ENCODE results near the gene NFKB1. TPM values are rescaled to one million over a fixed set of nuclear protein-coding genes. Genes with fewer than 3 reads are reported as not detected.

The NFKB1 gene
- total RNA-seq, 1 experiment from 2014 or later = 26.0 TPM

DNA sequence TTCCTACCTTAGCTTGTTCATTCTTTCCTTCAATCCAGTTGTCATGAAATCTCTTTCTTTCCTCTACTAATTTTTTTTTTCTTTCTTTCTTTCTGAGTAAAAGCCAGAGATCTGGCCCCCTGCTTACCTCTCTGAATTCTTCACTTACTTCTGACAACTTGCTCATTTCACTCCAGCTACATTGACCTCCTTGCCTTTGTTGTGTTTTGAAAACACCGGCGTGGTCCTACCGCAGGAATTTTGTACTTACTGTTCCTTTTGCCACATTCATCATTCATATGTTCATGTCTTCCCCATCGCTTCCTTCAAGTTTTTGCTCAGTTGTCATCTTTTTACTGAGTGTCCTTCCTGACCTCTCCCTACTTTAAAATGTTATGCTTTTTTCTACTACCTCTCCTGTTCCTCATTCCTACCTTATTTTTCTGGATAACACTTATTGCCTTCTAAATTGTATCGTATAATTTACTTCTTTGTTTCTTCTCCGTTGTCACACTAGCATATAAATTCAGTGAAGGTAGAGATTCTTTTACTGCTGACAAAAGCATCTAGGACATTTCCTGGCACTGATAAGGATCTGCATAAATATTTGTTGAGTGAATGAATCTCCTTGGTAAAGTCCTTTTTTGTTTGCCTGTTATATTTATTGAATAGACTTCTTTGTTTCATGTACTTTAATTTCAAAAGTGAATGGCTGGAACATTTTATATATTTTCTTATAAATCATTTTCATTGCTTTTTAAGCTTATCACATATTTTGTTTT lies 74.4 kb downstream of the NFKB1 start:
- DNase-seq (ENCODE audit: low read depth, low spot score) = peak; percentile 5
- in situ Hi-C loops (cut with HindIII; ENCODE audit: low pct_unique_long_range_greater_than_20kb, low sequenced_read_pairs) = no loop called here

DNA sequence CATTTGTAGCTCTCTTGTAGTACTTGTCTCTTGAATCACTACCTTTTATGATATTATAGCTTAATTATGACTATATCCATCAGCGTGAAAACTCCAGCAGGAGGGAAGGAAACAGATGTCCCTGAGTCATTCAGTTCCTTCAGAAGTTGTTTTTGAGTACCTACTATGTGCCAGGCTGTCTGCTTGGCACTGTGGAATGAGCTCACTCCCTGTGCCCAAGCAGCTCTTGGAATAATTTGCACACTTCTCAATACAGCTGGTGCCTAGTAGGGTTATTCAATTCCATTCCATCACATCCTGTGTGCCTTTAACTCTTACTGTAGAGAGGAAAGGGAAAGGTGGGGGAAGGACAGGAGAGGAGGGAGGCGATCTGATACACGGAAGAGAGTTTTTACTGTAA lies 77.1 kb downstream of the NFKB1 start:
- in situ Hi-C loops (cut with HindIII; ENCODE audit: low pct_unique_long_range_greater_than_20kb, low sequenced_read_pairs) = no loop called here
- DNase-seq (ENCODE audit: low read depth, low spot score) = peak; percentile 9

DNA sequence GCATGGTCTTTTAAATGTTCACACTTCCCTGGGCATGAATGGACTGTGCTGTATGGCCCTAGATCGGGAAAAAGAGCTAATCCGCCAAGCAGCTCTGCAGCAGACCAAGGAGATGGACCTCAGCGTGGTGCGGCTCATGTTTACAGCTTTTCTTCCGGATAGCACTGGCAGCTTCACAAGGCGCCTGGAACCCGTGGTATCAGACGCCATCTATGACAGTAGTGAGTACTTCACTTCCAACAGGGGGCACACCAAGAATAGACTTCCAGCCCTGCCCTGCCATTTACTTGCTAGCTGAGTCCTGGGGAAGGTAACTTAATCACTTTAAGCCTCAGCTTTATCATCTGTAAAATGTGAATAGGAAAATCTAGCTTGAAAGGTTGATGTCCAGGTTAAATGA lies 77.7 kb downstream of the NFKB1 start:
- DNase-seq (ENCODE audit: low read depth, low spot score) = peak; percentile 85
- in situ Hi-C loops (cut with HindIII; ENCODE audit: low pct_unique_long_range_greater_than_20kb, low sequenced_read_pairs) = no loop called here

DNA sequence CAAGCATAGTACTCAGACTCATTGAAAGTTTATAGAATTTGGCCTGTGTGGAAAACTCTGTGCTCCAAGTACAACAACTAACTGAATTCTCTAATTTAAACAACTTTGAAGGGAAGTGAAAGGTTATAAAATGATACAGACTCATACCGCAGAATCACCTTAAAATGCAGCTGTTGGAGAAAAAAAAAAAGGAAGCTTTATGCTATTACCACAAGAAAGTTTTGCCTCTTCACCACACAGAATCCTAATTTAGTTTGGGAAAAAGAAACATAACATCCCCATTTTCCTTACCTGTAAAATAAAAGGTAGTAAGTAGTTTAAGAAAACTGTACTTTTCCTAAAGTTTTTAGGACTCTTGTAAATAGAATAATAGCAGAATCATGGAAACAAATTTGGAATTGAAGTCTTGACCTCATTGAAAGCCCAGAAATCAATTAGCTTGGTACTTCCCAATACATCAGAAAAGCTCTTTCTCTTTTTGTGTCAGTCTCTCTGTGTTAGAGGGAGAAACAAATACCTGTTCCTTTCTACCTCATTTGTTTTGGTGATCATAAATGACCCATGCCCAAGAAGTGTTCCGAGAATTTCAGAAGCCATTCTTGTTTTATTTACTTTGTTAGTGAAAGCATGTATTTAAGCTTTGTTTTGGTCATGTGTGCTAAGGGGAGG lies 78.8 kb downstream of the NFKB1 start:
- in situ Hi-C loops (cut with HindIII; ENCODE audit: low pct_unique_long_range_greater_than_20kb, low sequenced_read_pairs) = no loop called here
- no peak for DNase-seq (ENCODE audit: low read depth, low spot score)

DNA sequence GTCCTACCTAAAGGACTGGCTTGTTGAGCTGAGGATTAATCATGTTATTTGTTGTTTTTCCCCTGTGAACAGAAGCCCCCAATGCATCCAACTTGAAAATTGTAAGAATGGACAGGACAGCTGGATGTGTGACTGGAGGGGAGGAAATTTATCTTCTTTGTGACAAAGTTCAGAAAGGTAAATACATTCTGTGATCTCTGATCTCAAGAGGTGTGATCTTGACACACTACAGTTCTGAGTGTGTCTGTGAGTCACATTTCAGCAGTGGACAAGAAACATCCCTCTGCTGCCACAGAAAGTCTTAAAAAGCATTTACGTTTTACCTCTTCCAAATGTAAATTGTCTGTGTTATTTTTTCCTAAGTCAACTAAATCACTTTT lies 79.3 kb downstream of the NFKB1 start:
- no peak for DNase-seq (ENCODE audit: low read depth, low spot score)
- in situ Hi-C loops (cut with HindIII; ENCODE audit: low pct_unique_long_range_greater_than_20kb, low sequenced_read_pairs) = no loop called here

DNA sequence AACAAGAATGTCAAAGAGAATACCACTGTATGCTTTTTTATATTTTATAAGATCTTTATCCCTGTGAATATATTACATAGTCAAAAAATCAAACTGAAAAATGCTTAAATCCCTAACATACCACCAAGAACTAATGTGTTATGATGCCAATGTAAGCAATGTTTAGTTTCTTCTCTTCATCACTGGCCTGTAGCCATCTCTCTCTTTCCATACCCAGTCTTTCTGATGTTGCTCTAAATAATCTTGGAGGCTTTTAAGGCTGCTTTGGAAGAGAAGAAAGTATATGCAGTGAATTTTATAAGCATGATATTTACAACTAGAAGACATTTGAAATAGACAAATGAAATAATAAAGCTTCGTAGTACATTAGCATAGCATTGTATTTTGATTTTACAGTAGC lies 82.9 kb downstream of the NFKB1 start:
- no peak for DNase-seq (ENCODE audit: low read depth, low spot score)
- in situ Hi-C loops (cut with HindIII; ENCODE audit: low pct_unique_long_range_greater_than_20kb, low sequenced_read_pairs) = no loop called here

DNA sequence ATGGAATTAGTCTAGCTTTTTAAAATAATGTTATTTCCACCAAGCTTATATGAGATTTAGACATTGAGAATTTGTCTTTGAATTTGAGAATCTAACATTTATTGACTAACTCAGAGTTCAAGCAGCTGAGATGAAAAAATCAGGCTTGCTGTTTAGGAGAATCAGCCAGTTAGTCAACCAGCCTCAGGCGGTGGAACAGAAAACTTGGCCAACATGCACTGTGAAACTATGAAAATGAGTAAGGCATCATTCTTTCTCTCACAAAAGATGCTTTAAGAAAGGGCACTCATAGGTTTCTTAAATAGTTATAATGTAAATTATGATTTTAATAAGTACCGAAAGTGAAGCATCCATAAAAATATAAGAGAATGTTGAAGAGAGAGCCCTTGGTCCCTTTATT lies 84.2 kb downstream of the NFKB1 start:
- no peak for DNase-seq (ENCODE audit: low read depth, low spot score)
- in situ Hi-C loops (cut with HindIII; ENCODE audit: low pct_unique_long_range_greater_than_20kb, low sequenced_read_pairs) = no loop called here

DNA sequence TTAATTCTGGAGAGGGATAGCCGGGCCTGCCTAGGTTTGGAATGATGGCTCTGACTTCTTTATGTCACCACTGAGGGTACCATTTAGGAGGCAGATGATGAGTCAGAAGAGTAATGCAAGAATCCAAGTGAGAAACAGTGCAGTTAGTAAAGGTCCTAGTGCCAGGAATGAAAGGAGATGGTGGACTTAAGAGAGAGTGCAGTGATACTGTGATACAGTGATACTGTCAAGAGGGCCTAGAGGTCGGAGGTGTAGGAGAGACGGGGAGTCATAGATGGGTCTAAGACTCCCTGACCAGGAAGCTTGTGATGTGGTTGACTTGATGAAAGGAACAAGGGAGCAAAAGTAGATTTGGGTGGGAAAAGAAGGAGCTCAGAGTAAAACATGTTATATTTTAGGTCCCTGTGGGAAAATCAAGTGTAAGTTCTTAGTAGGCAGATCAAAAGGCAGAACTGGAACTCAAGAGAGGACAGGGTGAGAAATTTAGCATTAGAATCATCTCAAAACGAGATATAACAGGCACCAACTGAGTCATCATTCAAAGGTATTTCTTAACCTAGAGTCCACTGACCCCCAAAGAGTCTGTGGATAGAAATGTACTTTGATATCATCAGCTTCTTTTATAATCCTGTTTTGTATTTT lies 85.0 kb downstream of the NFKB1 start:
- in situ Hi-C loops (cut with HindIII; ENCODE audit: low pct_unique_long_range_greater_than_20kb, low sequenced_read_pairs) = no loop called here
- DNase-seq (ENCODE audit: low read depth, low spot score) = no peak

DNA sequence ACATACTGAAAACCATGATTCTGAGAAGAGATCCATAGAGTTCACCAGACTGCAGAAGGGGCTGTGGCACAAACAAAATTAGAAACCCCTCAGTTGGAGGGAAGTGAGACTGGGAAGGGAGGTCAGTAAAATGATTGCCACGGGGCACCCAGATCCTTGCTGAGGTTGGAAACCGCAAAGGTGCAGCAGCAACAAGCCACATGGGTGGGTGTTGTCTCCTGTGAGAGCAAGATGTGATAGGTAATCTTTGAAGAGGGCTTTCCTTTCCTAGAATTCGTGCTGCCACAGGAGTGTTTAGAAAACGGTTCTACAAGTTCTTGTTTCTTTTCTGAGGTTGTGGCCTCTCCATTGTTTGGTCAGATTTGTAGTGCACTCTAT lies 85.5 kb downstream of the NFKB1 start:
- in situ Hi-C loops (cut with HindIII; ENCODE audit: low pct_unique_long_range_greater_than_20kb, low sequenced_read_pairs) = no loop called here
- DNase-seq (ENCODE audit: low read depth, low spot score) = no peak

DNA sequence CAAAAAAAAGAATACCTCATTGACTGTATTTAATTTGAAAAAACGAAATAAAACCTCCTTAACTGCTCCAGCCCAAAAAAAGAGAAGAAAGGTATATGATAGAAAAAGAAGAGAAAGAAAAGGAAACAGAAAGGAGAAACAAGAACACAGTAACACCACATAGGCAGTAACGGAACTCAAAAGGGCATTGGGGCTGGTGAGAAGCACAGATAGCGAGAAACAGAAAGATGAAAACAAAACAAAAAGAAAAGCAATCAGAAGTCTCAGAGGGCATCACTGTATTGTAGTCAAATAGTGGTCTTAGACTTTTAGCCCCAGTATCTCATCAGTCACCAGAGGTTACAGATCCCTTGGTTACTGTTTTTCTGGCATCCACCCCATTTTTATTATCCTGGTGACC lies 88.6 kb downstream of the NFKB1 start:
- DNase-seq (ENCODE audit: low read depth, low spot score) = no peak
- in situ Hi-C loops (cut with HindIII; ENCODE audit: low pct_unique_long_range_greater_than_20kb, low sequenced_read_pairs) = no loop called here

DNA sequence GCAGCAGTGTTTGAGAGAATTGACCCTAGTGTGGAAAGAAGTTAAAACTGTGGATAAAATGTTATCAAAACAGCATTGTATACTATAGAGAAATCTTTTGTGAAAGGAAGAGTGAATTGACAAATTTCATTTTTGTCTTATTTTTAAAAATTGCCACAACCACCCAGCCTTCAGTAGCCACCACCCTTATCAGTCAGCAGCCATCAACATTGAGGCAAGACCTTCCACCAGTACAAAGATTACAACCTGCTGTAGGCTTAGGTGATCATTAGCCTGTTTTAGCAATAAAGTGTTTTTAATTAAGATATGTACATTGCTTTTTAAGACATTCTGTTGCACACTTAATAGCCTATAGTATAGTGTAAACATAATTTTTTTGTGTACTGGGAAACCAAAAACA lies 91.1 kb downstream of the NFKB1 start:
- in situ Hi-C loops (cut with HindIII; ENCODE audit: low pct_unique_long_range_greater_than_20kb, low sequenced_read_pairs) = no loop called here
- no peak for DNase-seq (ENCODE audit: low read depth, low spot score)

DNA sequence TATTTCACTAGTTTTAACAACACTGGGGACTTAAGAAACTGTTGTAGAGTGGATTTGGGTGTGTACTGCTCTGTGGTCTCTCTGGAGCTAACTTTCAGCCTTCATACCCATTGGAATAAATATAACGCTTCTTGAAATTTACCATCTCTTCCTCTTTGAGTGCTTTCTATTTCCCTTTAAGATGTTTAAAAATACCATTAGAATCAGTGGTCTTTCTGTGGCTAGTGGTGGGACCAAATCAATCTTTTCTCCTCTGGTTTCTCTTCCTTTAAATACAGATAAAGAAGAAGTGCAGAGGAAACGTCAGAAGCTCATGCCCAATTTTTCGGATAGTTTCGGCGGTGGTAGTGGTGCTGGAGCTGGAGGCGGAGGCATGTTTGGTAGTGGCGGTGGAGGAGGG lies 92.0 kb downstream of the NFKB1 start:
- in situ Hi-C loops (cut with HindIII; ENCODE audit: low pct_unique_long_range_greater_than_20kb, low sequenced_read_pairs) = no loop called here
- DNase-seq (ENCODE audit: low read depth, low spot score) = no peak

DNA sequence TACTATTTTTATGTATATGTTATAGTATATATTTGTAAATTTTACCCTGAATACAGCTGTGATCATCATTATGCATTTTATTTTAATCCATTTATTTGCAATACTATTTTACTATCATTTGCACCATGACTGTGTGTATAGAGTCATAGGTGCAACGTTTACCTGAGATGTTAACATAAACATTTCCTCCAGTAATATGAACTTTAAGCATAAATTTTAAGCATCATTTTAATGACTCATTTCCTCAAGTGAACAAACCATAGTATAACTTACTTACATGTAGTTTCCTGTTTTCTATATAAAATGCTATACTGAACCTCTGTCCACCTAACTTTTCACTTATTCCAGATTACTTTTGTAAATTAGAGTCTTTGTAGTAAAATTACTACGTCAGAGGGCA lies 92.8 kb downstream of the NFKB1 start:
- in situ Hi-C loops (cut with HindIII; ENCODE audit: low pct_unique_long_range_greater_than_20kb, low sequenced_read_pairs) = no loop called here
- no peak for DNase-seq (ENCODE audit: low read depth, low spot score)

DNA sequence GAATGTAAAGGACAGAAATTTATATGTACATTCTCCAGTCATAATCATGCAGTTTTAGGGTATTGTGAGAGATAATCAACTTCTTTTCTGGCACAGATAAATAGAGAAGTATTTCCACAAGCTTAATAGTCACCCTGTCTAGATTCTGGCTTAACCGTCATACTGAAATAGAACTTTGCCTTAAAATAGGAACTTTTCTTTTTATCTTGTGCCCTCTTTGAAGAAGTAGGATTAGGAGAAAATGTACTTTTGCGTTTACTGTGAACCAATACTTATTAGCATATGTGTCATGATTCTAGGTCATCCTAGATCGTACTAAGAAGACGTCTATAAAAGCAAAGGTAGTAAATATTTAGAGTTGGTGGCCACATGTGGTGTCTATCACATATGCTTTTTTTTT lies 95.4 kb downstream of the NFKB1 start:
- in situ Hi-C loops (cut with HindIII; ENCODE audit: low pct_unique_long_range_greater_than_20kb, low sequenced_read_pairs) = no loop called here
- DNase-seq (ENCODE audit: low read depth, low spot score) = no peak

DNA sequence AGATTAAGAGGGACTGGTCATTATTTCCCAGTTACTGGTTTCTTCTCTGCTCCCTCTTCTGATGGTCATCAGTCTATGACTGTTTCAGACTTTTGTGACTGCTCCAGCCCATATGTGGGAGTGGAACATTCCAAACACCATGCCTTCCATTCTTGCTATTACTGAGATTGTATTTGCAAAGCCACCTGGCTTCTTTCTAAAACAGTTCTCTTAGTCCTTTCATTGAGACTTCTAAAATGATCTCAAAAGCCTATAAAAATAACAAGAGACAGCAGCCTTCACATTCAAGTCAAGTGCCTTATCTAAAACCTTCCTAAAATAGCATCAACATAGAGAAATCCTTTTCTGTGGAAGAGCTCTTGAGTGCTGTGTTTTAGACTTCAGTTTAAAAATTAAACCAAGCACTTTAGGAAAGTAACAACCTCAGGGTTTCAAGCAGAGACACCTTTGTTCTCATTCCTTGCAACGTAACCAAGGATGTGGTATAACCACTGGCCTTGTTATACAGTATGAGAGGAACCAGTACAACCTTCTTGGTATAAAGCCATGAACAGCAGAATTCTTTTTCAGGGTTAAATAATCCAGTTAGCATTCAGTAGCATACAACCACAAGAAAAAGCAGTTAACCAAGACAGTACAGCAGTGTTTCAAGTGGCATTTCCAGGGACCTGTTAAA lies 97.1 kb downstream of the NFKB1 start:
- in situ Hi-C loops (cut with HindIII; ENCODE audit: low pct_unique_long_range_greater_than_20kb, low sequenced_read_pairs) = no loop called here

DNA sequence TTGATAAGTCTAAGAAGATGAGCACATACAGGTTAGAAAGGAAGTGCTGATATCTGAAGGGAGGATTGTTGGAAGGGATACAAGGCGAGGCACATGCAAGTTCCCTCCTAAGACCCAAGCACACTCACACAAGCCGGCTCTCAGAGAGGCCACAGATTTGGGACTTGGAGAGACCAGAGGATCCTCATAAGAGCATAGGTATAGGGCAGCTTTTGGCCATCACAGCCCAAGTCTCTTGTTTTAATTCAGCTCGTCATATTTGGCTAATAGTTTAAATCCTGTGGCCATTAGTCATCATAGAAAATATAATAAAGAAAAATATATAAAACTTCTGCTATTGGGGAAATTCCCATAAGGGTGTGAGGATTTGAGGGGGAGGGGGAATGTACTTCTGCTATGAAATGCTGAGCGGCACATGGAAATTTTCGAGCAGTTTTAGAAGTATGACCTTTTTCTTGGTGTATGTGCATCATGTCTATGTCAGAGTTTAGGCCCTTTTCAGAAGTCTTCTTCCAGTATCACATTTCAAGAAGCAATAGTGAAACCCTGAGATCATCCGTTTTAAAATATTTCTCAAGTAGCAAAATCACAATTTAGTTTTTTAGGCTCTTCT lies 97.7 kb downstream of the NFKB1 start:
- in situ Hi-C loops (cut with HindIII; ENCODE audit: low pct_unique_long_range_greater_than_20kb, low sequenced_read_pairs) = no loop called here
- no peak for DNase-seq (ENCODE audit: low read depth, low spot score)

More for the DNA sequence above, 97.1 kb downstream of the NFKB1 start:
- no peak for DNase-seq (ENCODE audit: low read depth, low spot score)

DNA sequence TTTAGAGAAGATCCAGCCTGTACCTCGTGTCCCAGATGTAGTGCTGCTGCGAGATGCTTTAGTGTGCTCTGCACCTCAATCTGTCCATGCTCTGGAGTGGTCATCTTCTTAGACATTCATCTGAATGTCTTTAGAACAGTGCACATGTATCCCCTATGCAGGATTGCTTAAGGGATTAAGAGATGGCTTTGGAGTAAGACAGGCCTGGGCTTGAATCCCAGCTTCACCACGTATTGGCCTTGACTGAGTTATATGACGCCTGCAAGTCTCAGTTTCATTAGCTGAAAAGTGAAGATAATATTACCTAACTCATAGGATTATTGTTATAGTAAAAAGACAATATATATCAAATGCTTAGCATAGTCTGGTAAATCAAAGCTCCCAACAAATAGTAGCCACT lies 98.3 kb downstream of the NFKB1 start:
- in situ Hi-C loops (cut with HindIII; ENCODE audit: low pct_unique_long_range_greater_than_20kb, low sequenced_read_pairs) = no loop called here

DNA sequence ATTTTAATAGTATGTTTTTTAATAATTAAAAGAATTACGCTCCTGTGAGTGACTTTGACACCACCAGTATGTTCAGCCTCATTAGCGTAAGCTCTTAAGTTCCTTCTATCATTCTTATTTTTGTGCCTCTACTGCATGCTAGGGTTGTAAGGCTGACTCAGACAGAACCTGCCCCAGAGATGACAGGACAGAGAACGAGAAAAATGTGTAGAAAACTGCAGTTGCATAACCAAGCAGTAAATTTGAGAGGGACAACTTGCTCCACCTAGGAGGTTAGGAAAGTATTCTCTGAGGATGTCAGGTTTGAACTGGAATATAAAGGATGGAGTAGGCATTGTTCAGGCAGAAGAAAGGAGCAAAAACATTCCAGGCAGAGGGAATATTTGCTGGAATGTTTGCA lies 98.7 kb downstream of the NFKB1 start:
- in situ Hi-C loops (cut with HindIII; ENCODE audit: low pct_unique_long_range_greater_than_20kb, low sequenced_read_pairs) = no loop called here
- DNase-seq (ENCODE audit: low read depth, low spot score) = no peak

More for the DNA sequence above, 98.3 kb downstream of the NFKB1 start:
- DNase-seq (ENCODE audit: low read depth, low spot score) = no peak

All from SK-MEL-5 (cell line).